OCI-LY1 (cell line): ENCODE data around the gene SIRT2.

Source experiments
- H2AFZ ChIP-seq: fragments of 200-600 bp; sonication (generic), shearing (Covaris generic); 2 replicates; pipeline ENCODE4 v1.6.0; 2014; ENCODE audit warnings: antibody characterized with exemption, mild to moderate bottlenecking, low read length
- H3F3A ChIP-seq: fragments of 200-600 bp; sonication (generic), shearing (Covaris generic); 2 replicates; pipeline ENCODE4 v1.6.0; 2014; ENCODE audit warnings: mild to moderate bottlenecking, antibody characterized with exemption, low read length, moderate library complexity; ENCODE audit not compliant: insufficient read depth
- H3K27ac ChIP-seq: fragments of 200-600 bp; sonication (generic); 2 replicates; pipeline ENCODE4 v1.5.1; 2014; ENCODE audit warnings: low read length, mixed run types, mild to moderate bottlenecking, low read depth; ENCODE audit not compliant: poor library complexity, severe bottlenecking
- H3K27me3 ChIP-seq: fragments of 200-600 bp; sonication (generic); 2 replicates; pipeline ENCODE4 v1.6.0; 2014; ENCODE audit warnings: antibody characterized with exemption, mild to moderate bottlenecking, low read length, moderate library complexity; ENCODE audit not compliant: insufficient read depth
- H3K36me3 ChIP-seq: fragments of 200-600 bp; sonication (generic); 2 replicates; pipeline ENCODE4 v1.6.1; 2014; ENCODE audit warnings: mild to moderate bottlenecking, antibody characterized with exemption, low read length, moderate library complexity, mixed read lengths; ENCODE audit not compliant: insufficient read depth
- H3K4me1 ChIP-seq: fragments of 200-600 bp; sonication (generic); 2 replicates; pipeline ENCODE4 v1.5.1; 2014; ENCODE audit warnings: mild to moderate bottlenecking, low read length, moderate library complexity; ENCODE audit not compliant: insufficient read depth, severe bottlenecking
- H3K4me2 ChIP-seq: fragments of 200-600 bp; sonication (generic), shearing (Covaris generic); 2 replicates; pipeline ENCODE4 v1.6.1; 2014; ENCODE audit warnings: low read length
- H3K4me3 ChIP-seq: fragments of 200-600 bp; sonication (generic); 2 replicates; pipeline ENCODE4 v1.5.1; 2014; ENCODE audit warnings: low read length, low read depth, mild to moderate bottlenecking, mixed read lengths; ENCODE audit not compliant: poor library complexity, severe bottlenecking
- H3K79me2 ChIP-seq: fragments of 200-600 bp; shearing (Covaris generic); 2 replicates; pipeline ENCODE4 v1.6.1; 2016; ENCODE audit warnings: mixed run types, low read length, mixed read lengths; ENCODE audit not compliant: insufficient read depth
- H3K9ac ChIP-seq: fragments of 200-600 bp; sonication (generic), shearing (Covaris generic); 2 replicates; pipeline ENCODE4 v1.6.1; 2014; ENCODE audit warnings: mild to moderate bottlenecking, low read length, mixed read lengths
- H3K9me2 ChIP-seq: fragments of 200-600 bp; sonication (generic), shearing (Covaris generic); 2 replicates; pipeline ENCODE4 v1.6.1; 2014; ENCODE audit warnings: low read depth, mild to moderate bottlenecking, low read length, mixed read lengths
- H3K9me3 ChIP-seq: fragments of 200-600 bp; shearing (Covaris generic); 2 replicates; pipeline ENCODE4 v1.6.1; 2014; ENCODE audit warnings: low read length, mixed read lengths
- H4K20me1 ChIP-seq: fragments of 200-600 bp; sonication (generic), shearing (Covaris generic); 2 replicates; pipeline ENCODE4 v1.6.0; 2016; ENCODE audit warnings: mild to moderate bottlenecking, low read length; ENCODE audit not compliant: insufficient read depth
- CTCF ChIP-seq: fragments of 200-600 bp; sonication (generic), shearing (Covaris generic); IDR thresholded peaks from 2 replicates; pipeline ENCODE4 v1.5.1; 2017; ENCODE audit warnings: mild to moderate bottlenecking, antibody characterized with exemption, low read length, moderate library complexity, mixed read lengths
- EZH2 ChIP-seq: fragments of 200-600 bp; sonication (generic), shearing (Covaris generic); IDR thresholded peaks from 2 replicates; pipeline ENCODE4 v1.8.0; 2017; ENCODE audit warnings: borderline replicate concordance, mixed run types, mild to moderate bottlenecking, antibody characterized with exemption, low read length, moderate library complexity, mixed read lengths

SIRT2 gene

GRCh38 chr19:38907227-38907626 lies 7.8 kb upstream of the SIRT2 start:
- Histone ChIP-seq H3K9me2 (no peaks in the 10 kb centered on the region), H3K79me2 (no peaks in the 10 kb centered on the region), H3K36me3 (peaks cover 45% of the 10 kb centered on the region), H3K9me3 (no peaks in the 10 kb centered on the region), H2AFZ (no peak overlapping the region), H3K4me3 (no peak overlapping the region), H3K27me3 (no peaks in the 10 kb centered on the region), H3K9ac (no peak overlapping the region), H3K27ac (no peak overlapping the region), H3K4me1 (no peaks in the 10 kb centered on the region), H3K4me2 (no peak overlapping the region), H4K20me1 (no peaks in the 10 kb centered on the region), H3F3A (no peaks in the 10 kb centered on the region)
- TF ChIP-seq CTCF (no peak), EZH2 (no peak)

GRCh38 chr19:38905620-38906019 lies 6.2 kb upstream of the SIRT2 start:
- Histone ChIP-seq H3K9me3 (no peaks in the 10 kb centered on the region), H3K4me1 (peaks cover 4% of the 10 kb centered on the region)

GRCh38 chr19:38904581-38905539 lies 5.4 kb upstream of the SIRT2 start:
- Histone ChIP-seq H3K9me2 (no peaks in the 10 kb centered on the region), H3K9ac (no peak overlapping the region), H3K4me2 (no peak overlapping the region), H3K4me3 (no peak overlapping the region), H4K20me1 (no peaks in the 10 kb centered on the region), H3K79me2 (peaks cover 16% of the 10 kb centered on the region), H2AFZ (no peak overlapping the region), H3K4me1 (peaks cover 7% of the 10 kb centered on the region), H3F3A (no peaks in the 10 kb centered on the region), H3K36me3 (peaks cover 51% of the 10 kb centered on the region), H3K27me3 (no peaks in the 10 kb centered on the region), H3K27ac (no peak overlapping the region), H3K9me3 (no peaks in the 10 kb centered on the region)
- no peak for TF ChIP-seq CTCF
- TF ChIP-seq EZH2, result no peak

More at GRCh38 chr19:38905620-38906019, 6.2 kb upstream of the SIRT2 start:
- no peaks in the 10 kb centered on the region for H3K27me3 ChIP-seq
- H3K4me3 ChIP-seq, result no peak overlapping the region
- TF ChIP-seq EZH2 (no peak), CTCF (no peak)
- H3K9ac ChIP-seq, result no peak overlapping the region
- no peaks in the 10 kb centered on the region for H3F3A ChIP-seq
- no peaks in the 10 kb centered on the region for H3K9me2 ChIP-seq
- H3K27ac ChIP-seq, result no peak overlapping the region
- H3K79me2 ChIP-seq, result peaks cover 12% of the 10 kb centered on the region
- H4K20me1 ChIP-seq, result no peaks in the 10 kb centered on the region
- peaks cover 51% of the 10 kb centered on the region for H3K36me3 ChIP-seq
- no peak overlapping the region for H2AFZ ChIP-seq
- H3K4me2 ChIP-seq, result no peak overlapping the region
